Measurements from ENCODE around the gene TUBB6.

TUBB6 gene

GRCh38 chr18:12278741-12279682 lies 29.0 kb upstream of the TUBB6 start:
- DNase-seq (ENCODE audit: low read depth, low spot score): no peak
- H3K27me3 ChIP-seq (ENCODE audit: control insufficient read depth, insufficient read depth, low read length): no peaks in the 10 kb centered on the region
- no peaks in the 10 kb centered on the region for H3K36me3 ChIP-seq (ENCODE audit: control insufficient read depth, insufficient read depth, low read length)
- H3K9me3 ChIP-seq (ENCODE audit: control insufficient read depth, insufficient read depth, low read length): no peaks in the 10 kb centered on the region
- peaks cover 6% of the 10 kb centered on the region for H3K4me1 ChIP-seq (ENCODE audit: control insufficient read depth, insufficient read depth, low read length)
- no peak overlapping the region for H3K27ac ChIP-seq (ENCODE audit: low read length)
- WGBS (ENCODE audit: insufficient coverage, insufficient read length): no CpG with 5 or more reads among the region's 30 CpGs
- H3K4me3 ChIP-seq (ENCODE audit: low read length): no peak overlapping the region

- Histone ChIP-seq H3K36me3 (ENCODE audit: control insufficient read depth, insufficient read depth, low read length) (no peaks in the 10 kb centered on the region), H3K9me3 (ENCODE audit: control insufficient read depth, insufficient read depth, low read length) (no peaks in the 10 kb centered on the region), H3K4me1 (ENCODE audit: control insufficient read depth, insufficient read depth, low read length) (peaks cover 6% of the 10 kb centered on the region), H3K4me3 (ENCODE audit: low read length) (no peak overlapping the region), H3K27me3 (ENCODE audit: control insufficient read depth, insufficient read depth, low read length) (no peaks in the 10 kb centered on the region), H3K27ac (ENCODE audit: low read length) (no peak overlapping the region)
- no CpG with 5 or more reads among the region's 16 CpGs for WGBS (ENCODE audit: insufficient coverage, insufficient read length)
- no peak for DNase-seq (ENCODE audit: low read depth, low spot score)
These were observed 28.1 kb upstream of the TUBB6 start for GRCh38 chr18:12279781-12280531.

GRCh38 chr18:12281861-12282260 lies 26.2 kb upstream of the TUBB6 start:
- Histone ChIP-seq H3K4me1 (ENCODE audit: control insufficient read depth, insufficient read depth, low read length) (peaks cover 6% of the 10 kb centered on the region), H3K27me3 (ENCODE audit: control insufficient read depth, insufficient read depth, low read length) (peaks cover under 1% of the 10 kb centered on the region; the same call in 1 of the 2 replicates), H3K36me3 (ENCODE audit: control insufficient read depth, insufficient read depth, low read length) (no peaks in the 10 kb centered on the region), H3K9me3 (ENCODE audit: control insufficient read depth, insufficient read depth, low read length) (no peaks in the 10 kb centered on the region), H3K4me3 (ENCODE audit: low read length) (no peak overlapping the region), H3K27ac (ENCODE audit: low read length) (no peak overlapping the region)
- no peak for DNase-seq (ENCODE audit: low read depth, low spot score)
- no CpG with 5 or more reads among the region's 1 CpG for WGBS (ENCODE audit: insufficient coverage, insufficient read length)

GRCh38 chr18:12282442-12283039 lies 25.5 kb upstream of the TUBB6 start:
- DNase-seq (ENCODE audit: low read depth, low spot score): no peak
- no CpG with 5 or more reads among the region's 9 CpGs for WGBS (ENCODE audit: insufficient coverage, insufficient read length)
- no peak overlapping the region for H3K27ac ChIP-seq (ENCODE audit: low read length)

DNA sequence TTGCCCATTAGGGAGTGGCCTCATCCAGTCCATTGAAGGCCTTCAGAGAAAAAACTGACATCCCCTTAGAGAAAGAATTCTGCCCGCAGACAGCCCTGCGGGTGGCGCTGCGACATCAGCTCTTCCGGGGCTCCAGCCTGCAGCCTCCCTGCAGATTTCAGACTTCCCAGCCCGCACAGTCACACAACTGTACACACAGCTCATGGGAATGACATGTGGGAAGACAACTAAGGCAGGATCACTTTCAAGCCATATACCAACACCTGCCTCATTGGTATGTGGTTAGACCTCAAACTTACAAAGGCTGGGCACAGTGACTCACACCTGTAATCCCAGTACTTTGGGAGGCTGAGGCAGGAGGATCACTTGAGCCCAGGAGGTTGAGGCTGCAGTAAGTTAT lies 24.8 kb upstream of the TUBB6 start:
- peaks cover 6% of the 10 kb centered on the region for H3K4me1 ChIP-seq (ENCODE audit: control insufficient read depth, insufficient read depth, low read length)
- no CpG with 5 or more reads among the region's 6 CpGs for WGBS (ENCODE audit: insufficient coverage, insufficient read length)
- no peak overlapping the region for H3K4me3 ChIP-seq (ENCODE audit: low read length)
- DNase-seq (ENCODE audit: low read depth, low spot score): no peak
- peaks cover 2% of the 10 kb centered on the region; the same call in 1 of the 2 replicates for H3K27me3 ChIP-seq (ENCODE audit: control insufficient read depth, insufficient read depth, low read length)
- H3K36me3 ChIP-seq (ENCODE audit: control insufficient read depth, insufficient read depth, low read length): no peaks in the 10 kb centered on the region
- no peaks in the 10 kb centered on the region for H3K9me3 ChIP-seq (ENCODE audit: control insufficient read depth, insufficient read depth, low read length)
- no peak overlapping the region for H3K27ac ChIP-seq (ENCODE audit: low read length)

More at GRCh38 chr18:12282442-12283039, 25.5 kb upstream of the TUBB6 start:
- no peak overlapping the region for H3K4me3 ChIP-seq (ENCODE audit: low read length)
- no peaks in the 10 kb centered on the region for H3K36me3 ChIP-seq (ENCODE audit: control insufficient read depth, insufficient read depth, low read length)
- H3K27me3 ChIP-seq (ENCODE audit: control insufficient read depth, insufficient read depth, low read length): peaks cover 2% of the 10 kb centered on the region; the same call in 1 of the 2 replicates
- peaks cover 6% of the 10 kb centered on the region for H3K4me1 ChIP-seq (ENCODE audit: control insufficient read depth, insufficient read depth, low read length)
- no peaks in the 10 kb centered on the region for H3K9me3 ChIP-seq (ENCODE audit: control insufficient read depth, insufficient read depth, low read length)

DNA sequence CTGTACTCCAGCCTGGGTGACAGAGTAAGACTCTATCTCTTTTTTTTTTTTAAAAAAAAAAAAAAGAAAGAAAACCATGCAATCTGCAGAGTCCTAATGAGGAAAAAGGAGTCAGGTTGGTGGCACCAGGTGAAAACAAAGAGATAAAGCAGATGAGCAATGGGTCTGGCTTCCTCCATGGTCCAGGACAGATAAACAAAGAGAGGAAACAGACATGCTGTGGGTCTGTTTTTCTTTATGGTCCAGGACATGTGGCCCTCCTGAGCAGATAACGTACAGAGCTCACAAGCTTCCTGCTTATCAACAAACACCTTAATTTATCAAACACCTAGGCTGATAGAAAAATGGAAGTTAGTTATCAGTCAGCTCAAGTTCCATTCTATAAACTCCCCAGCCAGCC lies 24.4 kb upstream of the TUBB6 start:
- Histone ChIP-seq H3K27ac (ENCODE audit: low read length) (no peak overlapping the region), H3K4me3 (ENCODE audit: low read length) (no peak overlapping the region), H3K4me1 (ENCODE audit: control insufficient read depth, insufficient read depth, low read length) (peaks cover 5% of the 10 kb centered on the region), H3K9me3 (ENCODE audit: control insufficient read depth, insufficient read depth, low read length) (no peaks in the 10 kb centered on the region), H3K36me3 (ENCODE audit: control insufficient read depth, insufficient read depth, low read length) (no peaks in the 10 kb centered on the region), H3K27me3 (ENCODE audit: control insufficient read depth, insufficient read depth, low read length) (peaks cover 2% of the 10 kb centered on the region; the same call in 1 of the 2 replicates)
- no peak for DNase-seq (ENCODE audit: low read depth, low spot score)
- WGBS (ENCODE audit: insufficient coverage, insufficient read length): no CpG with 5 or more reads among the region's 1 CpG

GRCh38 chr18:12287131-12287681 lies 20.8 kb upstream of the TUBB6 start:
- H3K27ac ChIP-seq (ENCODE audit: low read length): no peak overlapping the region
- no CpG with 5 or more reads among the region's 37 CpGs for WGBS (ENCODE audit: insufficient coverage, insufficient read length)
- H3K4me3 ChIP-seq (ENCODE audit: low read length): peak overlapping the region; percentile 43; the same call in 1 of the 2 replicates

GRCh38 chr18:12287684-12288402 lies 20.2 kb upstream of the TUBB6 start:
- H3K27ac ChIP-seq (ENCODE audit: low read length): no peak overlapping the region
- H3K27me3 ChIP-seq (ENCODE audit: control insufficient read depth, insufficient read depth, low read length): peaks cover 2% of the 10 kb centered on the region; the same call in 1 of the 2 replicates
- no peaks in the 10 kb centered on the region for H3K36me3 ChIP-seq (ENCODE audit: control insufficient read depth, insufficient read depth, low read length)
- H3K9me3 ChIP-seq (ENCODE audit: control insufficient read depth, insufficient read depth, low read length): no peaks in the 10 kb centered on the region
- peak overlapping the region; percentile 43; the same call in 1 of the 2 replicates for H3K4me3 ChIP-seq (ENCODE audit: low read length)
- no peaks in the 10 kb centered on the region for H3K4me1 ChIP-seq (ENCODE audit: control insufficient read depth, insufficient read depth, low read length)
- DNase-seq (ENCODE audit: low read depth, low spot score): no peak
- no CpG with 5 or more reads among the region's 41 CpGs for WGBS (ENCODE audit: insufficient coverage, insufficient read length)

More at GRCh38 chr18:12287131-12287681, 20.8 kb upstream of the TUBB6 start:
- no peaks in the 10 kb centered on the region for H3K4me1 ChIP-seq (ENCODE audit: control insufficient read depth, insufficient read depth, low read length)
- no peaks in the 10 kb centered on the region for H3K9me3 ChIP-seq (ENCODE audit: control insufficient read depth, insufficient read depth, low read length)
- peaks cover 2% of the 10 kb centered on the region; the same call in 1 of the 2 replicates for H3K27me3 ChIP-seq (ENCODE audit: control insufficient read depth, insufficient read depth, low read length)
- no peaks in the 10 kb centered on the region for H3K36me3 ChIP-seq (ENCODE audit: control insufficient read depth, insufficient read depth, low read length)
- DNase-seq (ENCODE audit: low read depth, low spot score): no peak

DNA sequence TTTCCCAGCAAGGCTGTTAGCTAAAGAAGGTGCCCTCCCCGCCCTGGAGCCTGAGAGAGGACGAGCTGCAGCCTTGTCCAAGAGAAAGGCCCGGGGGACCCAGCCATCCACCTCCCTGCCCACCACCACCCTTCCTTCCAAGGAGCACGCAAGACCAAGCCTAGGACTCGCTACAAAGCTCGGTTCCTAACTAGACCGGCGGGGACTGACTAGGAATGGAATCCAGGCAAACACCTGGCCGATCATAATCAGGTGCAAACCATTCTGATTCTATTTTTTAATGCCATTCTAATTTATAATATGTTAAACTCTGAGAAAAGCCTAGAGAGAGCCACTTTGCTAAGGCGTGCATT lies 19.7 kb upstream of the TUBB6 start:
- H3K4me1 ChIP-seq (ENCODE audit: control insufficient read depth, insufficient read depth, low read length): no peaks in the 10 kb centered on the region
- peaks cover 2% of the 10 kb centered on the region; the same call in 1 of the 2 replicates for H3K27me3 ChIP-seq (ENCODE audit: control insufficient read depth, insufficient read depth, low read length)
- H3K9me3 ChIP-seq (ENCODE audit: control insufficient read depth, insufficient read depth, low read length): no peaks in the 10 kb centered on the region
- DNase-seq (ENCODE audit: low read depth, low spot score): no peak
- no peaks in the 10 kb centered on the region for H3K36me3 ChIP-seq (ENCODE audit: control insufficient read depth, insufficient read depth, low read length)
- peak overlapping the region; percentile 43; the same call in 1 of the 2 replicates for H3K4me3 ChIP-seq (ENCODE audit: low read length)
- no peak overlapping the region for H3K27ac ChIP-seq (ENCODE audit: low read length)
- no CpG with 5 or more reads among the region's 10 CpGs for WGBS (ENCODE audit: insufficient coverage, insufficient read length)
